DOHH2 (cell line): ENCODE data around the gene TOR2A.

ENCODE experiments used
- CTCF ChIP-seq: fragments of 200-600 bp; sonication (generic); IDR thresholded peaks from one replicate; pipeline ENCODE4 v1.5.1; 2014; ENCODE audit warnings: antibody characterized with exemption, mild to moderate bottlenecking, low read depth, low read length; ENCODE audit not compliant: poor library complexity, severe bottlenecking
- EZH2phosphoT487 ChIP-seq: fragments of 200-600 bp; sonication (generic); IDR thresholded peaks from 2 replicates; pipeline ENCODE4 v1.6.1; 2017; ENCODE audit warnings: borderline replicate concordance, mild to moderate bottlenecking, antibody characterized with exemption, low read length, moderate library complexity, mixed read lengths

GRCh38 chr9:127776195-127776923 lies 41.3 kb upstream of the TOR2A start:
- TF ChIP-seq CTCF (no peak), EZH2phosphoT487 (no peak)
